Mesenchymal stem cell (in vitro differentiated cells and primary cell): ENCODE results near the gene PHF2.

Experiments
- DNase-seq: peaks from one replicate; pipeline ENCODE4 v3.0.0-alpha.2; 2013
- H2AFZ ChIP-seq: one replicate; pipeline ENCODE4 v1.6.1; 2013; ENCODE audit warnings: low read depth, mild to moderate bottlenecking, control low read depth, inconsistent platforms, low read length, moderate library complexity
- H2AK5ac ChIP-seq: 2 replicates; pipeline ENCODE4 v1.6.1; 2013; ENCODE audit warnings: low read length, moderate library complexity, mild to moderate bottlenecking, inconsistent platforms; ENCODE audit not compliant: severe bottlenecking
- H2BK120ac ChIP-seq: one replicate; pipeline ENCODE4 v1.6.1; 2013; ENCODE audit warnings: low read depth, mild to moderate bottlenecking, inconsistent platforms, low read length, moderate library complexity
- H2BK12ac ChIP-seq, 2 experiments: one replicate each; pipeline ENCODE4 v1.6.1; 2013; ENCODE audit warnings: inconsistent platforms in 2 of 2, low read length in 2 of 2, mild to moderate bottlenecking in 2 of 2, moderate library complexity in 2 of 2, control low read depth in 1 of 2
- H2BK15ac ChIP-seq: one replicate; pipeline ENCODE4 v1.6.1; 2013; ENCODE audit warnings: mild to moderate bottlenecking, low read depth, inconsistent platforms; ENCODE audit not compliant: poor library complexity, severe bottlenecking
- H2BK5ac ChIP-seq: 2 replicates; pipeline ENCODE4 v1.6.1; 2013; ENCODE audit warnings: low read depth, mild to moderate bottlenecking, low read length, control low read depth, inconsistent platforms; ENCODE audit not compliant: poor library complexity, severe bottlenecking
- H3K14ac ChIP-seq, 2 experiments: one replicate each; pipeline ENCODE4 v1.6.1; 2013; ENCODE audit warnings: inconsistent platforms in 2 of 2, low read length in 2 of 2, control low read depth in 1 of 2, mild to moderate bottlenecking in 1 of 2, moderate library complexity in 1 of 2
- H3K18ac ChIP-seq, 2 experiments: one replicate each; pipeline ENCODE4 v1.6.1; 2013; ENCODE audit warnings: inconsistent platforms in 2 of 2, low read length in 2 of 2, control low read depth in 1 of 2, low read depth in 1 of 2, mild to moderate bottlenecking in 1 of 2
- H3K23ac ChIP-seq, 2 experiments: one replicate each; pipeline ENCODE4 v1.6.1; 2013; ENCODE audit warnings: inconsistent platforms in 2 of 2, low read length in 2 of 2, mild to moderate bottlenecking in 2 of 2, moderate library complexity in 2 of 2, control low read depth in 1 of 2
- H3K27ac ChIP-seq: 2 replicates; pipeline ENCODE4 v1.5.1; 2013; ENCODE audit warnings: mild to moderate bottlenecking, moderate library complexity, low read length, control low read depth, inconsistent platforms; ENCODE audit not compliant: poor library complexity, severe bottlenecking
- H3K27me3 ChIP-seq, 2 experiments: 2 replicates each; pipeline versions ENCODE4 v1.6.1 to v1.7.0; 2013; ENCODE audit warnings: low read length in 2 of 2, mild to moderate bottlenecking in 2 of 2, moderate library complexity in 2 of 2, control low read depth in 1 of 2, inconsistent platforms in 1 of 2; ENCODE audit not compliant: control insufficient read depth in 1 of 2, insufficient read depth in 1 of 2
- H3K36me3 ChIP-seq, 2 experiments: 2 replicates each; pipeline versions ENCODE4 v1.6.1 to v1.7.0; 2013; ENCODE audit warnings: low read length in 2 of 2, control low read depth in 1 of 2, inconsistent platforms in 1 of 2, low read depth in 1 of 2, mild to moderate bottlenecking in 1 of 2; ENCODE audit not compliant: insufficient read depth in 2 of 2, control insufficient read depth in 1 of 2
- H3K4ac ChIP-seq, 2 experiments: one replicate each; pipeline ENCODE4 v1.6.1; 2013; ENCODE audit warnings: inconsistent platforms in 2 of 2, low read length in 2 of 2, mild to moderate bottlenecking in 2 of 2, moderate library complexity in 2 of 2, control low read depth in 1 of 2, low read depth in 1 of 2
- H3K4me1 ChIP-seq: 2 replicates; pipeline ENCODE4 v1.6.1; 2013; ENCODE audit warnings: low read depth, low read length, control low read depth; ENCODE audit not compliant: control insufficient read depth, insufficient read depth
- H3K4me2 ChIP-seq: 2 replicates; pipeline ENCODE4 v1.6.1; 2013; ENCODE audit warnings: low read length, mild to moderate bottlenecking, inconsistent platforms; ENCODE audit not compliant: poor library complexity, severe bottlenecking
- H3K4me3 ChIP-seq, 2 experiments: 2 replicates each; pipeline versions ENCODE4 v1.5.1 to v1.7.0; 2013; ENCODE audit warnings: low read length in 2 of 2, mild to moderate bottlenecking in 2 of 2, control low read depth in 1 of 2, low read depth in 1 of 2; ENCODE audit not compliant: insufficient read depth in 1 of 2
- H3K79me1 ChIP-seq: replicated peaks from 2 replicates; pipeline ENCODE4 v1.6.1; 2013; ENCODE audit warnings: mild to moderate bottlenecking, control low read depth, low read length, inconsistent platforms; ENCODE audit not compliant: poor library complexity, severe bottlenecking
- H3K9ac ChIP-seq: 2 replicates; pipeline ENCODE4 v1.7.0; 2013; ENCODE audit warnings: mild to moderate bottlenecking, low read length, moderate library complexity
- H3K9me3 ChIP-seq: 2 replicates; pipeline ENCODE4 v1.7.0; 2013; ENCODE audit warnings: mild to moderate bottlenecking, low read length; ENCODE audit not compliant: control insufficient read depth
- H4K8ac ChIP-seq: one replicate; pipeline ENCODE4 v1.6.1; 2013; ENCODE audit warnings: inconsistent platforms, mild to moderate bottlenecking, low read length, moderate library complexity
- H4K91ac ChIP-seq: one replicate; pipeline ENCODE4 v1.6.1; 2013; ENCODE audit warnings: mild to moderate bottlenecking, low read length, inconsistent platforms
- WGBS: methylation state at CpG from one replicate; pipeline ENCODE4 v1.1.7; 2013; ENCODE audit warnings: mixed read lengths; 5-methylcytosine and 5-hydroxymethylcytosine counted together

PHF2 gene

DNA sequence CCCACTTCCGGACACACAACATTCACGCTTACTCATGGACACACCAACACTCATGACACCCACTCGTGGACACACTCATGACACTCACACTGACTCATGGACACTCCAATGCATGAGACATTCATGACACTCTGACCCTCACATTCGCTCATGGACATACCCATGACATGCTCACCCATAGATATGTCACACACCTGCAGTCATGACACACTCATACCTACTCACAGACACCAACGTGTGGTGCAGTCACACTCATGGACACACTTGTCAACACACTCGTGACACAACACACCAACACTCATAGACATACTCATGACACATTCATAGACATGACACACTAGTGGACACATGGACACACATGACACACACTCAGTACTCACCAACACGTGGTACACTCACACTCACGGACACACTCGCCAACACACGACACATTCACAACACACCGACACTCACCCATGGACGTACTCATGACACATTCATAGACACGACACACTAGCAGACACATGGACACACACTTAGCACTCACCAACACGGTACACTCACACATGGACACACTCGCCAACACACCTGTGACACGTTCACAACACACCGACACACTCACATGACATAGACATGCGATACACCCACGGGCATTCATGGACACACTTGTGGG, 73.4 kb downstream of the PHF2 start:
- Histone ChIP-seq H3K23ac (no peak overlapping the region), H2BK120ac (no peak overlapping the region), H3K18ac (no peak overlapping the region), H3K27ac (no peak overlapping the region), H4K8ac (no peak overlapping the region), H2AFZ (no peak overlapping the region), H3K4me3 (no peak overlapping the region), H3K9ac (no peak overlapping the region), H3K79me1 (peaks cover 3% of the 10 kb centered on the region), H3K27me3 (no peaks in the 10 kb centered on the region), H2BK5ac (no peak overlapping the region), H4K91ac (no peak overlapping the region), H3K4me2 (no peak overlapping the region), H3K4me1 (peaks cover 4% of the 10 kb centered on the region), H3K4ac (no peak overlapping the region), H2BK15ac (no peak overlapping the region), H3K36me3 (peaks cover 76 to 82% of the 10 kb centered on the region in 2 experiments), H2BK12ac (no peak overlapping the region), H3K9me3 (no peaks in the 10 kb centered on the region), H3K14ac (no peak overlapping the region), H2AK5ac (no peak overlapping the region)
- WGBS = 92% methylated on average over 19 of the region's 19 CpGs
- DNase-seq = no peak

DNA sequence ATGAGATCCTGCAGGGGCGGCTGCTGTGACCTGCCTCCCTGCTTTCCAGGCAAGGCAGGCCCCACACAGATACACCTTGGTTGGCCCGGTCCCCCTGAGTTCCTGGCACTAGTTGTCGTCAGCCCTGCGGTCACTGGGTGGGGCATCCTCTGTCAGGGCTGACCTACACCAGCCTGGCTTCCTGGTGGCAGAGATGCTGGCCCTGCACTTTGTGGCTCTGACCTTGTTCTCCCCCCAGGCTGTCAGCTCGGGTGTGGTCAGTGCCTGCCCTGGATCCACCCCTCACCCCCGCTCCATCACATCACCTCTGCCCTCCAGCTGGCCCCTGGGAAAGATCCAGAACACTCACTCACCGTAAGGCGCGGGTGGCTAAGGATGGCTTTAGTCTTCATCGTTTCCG, 74.1 kb downstream of the PHF2 start:
- H2AFZ ChIP-seq = no peak overlapping the region
- WGBS = 99% methylated on average over 11 of the region's 11 CpGs
- H3K27me3 ChIP-seq = no peaks in the 10 kb centered on the region
- H3K27ac ChIP-seq = no peak overlapping the region
- no peak overlapping the region for H3K4me2 ChIP-seq
- H2BK120ac ChIP-seq = no peak overlapping the region
- peaks cover 76 to 79% of the 10 kb centered on the region in 2 experiments for H3K36me3 ChIP-seq
- no peak overlapping the region for H3K18ac ChIP-seq
- no peak overlapping the region for H2BK15ac ChIP-seq
- H3K23ac ChIP-seq = no peak overlapping the region
- no peak overlapping the region for H3K14ac ChIP-seq
- no peak overlapping the region for H3K9ac ChIP-seq
- no peak overlapping the region for H2BK12ac ChIP-seq
- no peaks in the 10 kb centered on the region for H3K9me3 ChIP-seq
- H4K8ac ChIP-seq = no peak overlapping the region
- H2BK5ac ChIP-seq = no peak overlapping the region
- no peak for DNase-seq
- H3K79me1 ChIP-seq = peaks cover 3% of the 10 kb centered on the region
- H2AK5ac ChIP-seq = no peak overlapping the region
- H3K4me1 ChIP-seq = peaks cover 4% of the 10 kb centered on the region
- H4K91ac ChIP-seq = no peak overlapping the region
- H3K4ac ChIP-seq = no peak overlapping the region
- no peak overlapping the region for H3K4me3 ChIP-seq

DNA sequence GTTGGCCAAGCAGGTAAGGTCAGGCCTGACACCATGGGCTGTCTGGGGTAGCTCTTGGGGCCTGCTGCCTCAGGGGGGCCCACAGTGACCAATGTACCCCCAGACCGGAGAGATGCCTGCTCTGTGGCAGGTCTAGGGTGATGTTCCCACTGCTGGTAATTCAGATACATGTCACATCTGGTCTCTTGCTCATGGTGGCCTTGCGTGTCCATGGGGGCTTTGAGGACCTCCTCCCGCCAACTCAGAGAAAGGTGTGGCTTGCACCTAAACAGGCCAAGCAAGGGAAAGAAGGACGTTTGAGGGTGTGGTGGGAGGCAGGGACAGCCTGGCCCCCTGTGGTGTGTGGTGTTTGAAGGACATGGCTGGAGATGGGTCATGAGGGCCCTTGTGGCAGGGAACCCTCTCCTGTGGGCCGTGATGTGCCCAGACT, 75.2 kb downstream of the PHF2 start:
- Histone ChIP-seq H3K23ac (no peak overlapping the region), H4K8ac (no peak overlapping the region), H3K4me1 (peaks cover 1% of the 10 kb centered on the region), H2BK5ac (no peak overlapping the region), H4K91ac (no peak overlapping the region), H3K18ac (no peak overlapping the region), H2AK5ac (no peak overlapping the region), H3K36me3 (peaks cover 68 to 79% of the 10 kb centered on the region in 2 experiments), H3K9me3 (no peaks in the 10 kb centered on the region), H3K4me2 (no peak overlapping the region), H3K9ac (no peak overlapping the region), H2BK12ac (no peak overlapping the region), H2AFZ (no peak overlapping the region), H3K4me3 (no peak overlapping the region), H2BK120ac (no peak overlapping the region), H3K79me1 (peaks cover 3% of the 10 kb centered on the region), H3K27me3 (no peaks in the 10 kb centered on the region), H3K27ac (no peak overlapping the region), H3K4ac (no peak overlapping the region), H2BK15ac (no peak overlapping the region), H3K14ac (no peak overlapping the region)
- DNase-seq = no peak
- 97% methylated on average over 5 of the region's 5 CpGs for WGBS

DNA sequence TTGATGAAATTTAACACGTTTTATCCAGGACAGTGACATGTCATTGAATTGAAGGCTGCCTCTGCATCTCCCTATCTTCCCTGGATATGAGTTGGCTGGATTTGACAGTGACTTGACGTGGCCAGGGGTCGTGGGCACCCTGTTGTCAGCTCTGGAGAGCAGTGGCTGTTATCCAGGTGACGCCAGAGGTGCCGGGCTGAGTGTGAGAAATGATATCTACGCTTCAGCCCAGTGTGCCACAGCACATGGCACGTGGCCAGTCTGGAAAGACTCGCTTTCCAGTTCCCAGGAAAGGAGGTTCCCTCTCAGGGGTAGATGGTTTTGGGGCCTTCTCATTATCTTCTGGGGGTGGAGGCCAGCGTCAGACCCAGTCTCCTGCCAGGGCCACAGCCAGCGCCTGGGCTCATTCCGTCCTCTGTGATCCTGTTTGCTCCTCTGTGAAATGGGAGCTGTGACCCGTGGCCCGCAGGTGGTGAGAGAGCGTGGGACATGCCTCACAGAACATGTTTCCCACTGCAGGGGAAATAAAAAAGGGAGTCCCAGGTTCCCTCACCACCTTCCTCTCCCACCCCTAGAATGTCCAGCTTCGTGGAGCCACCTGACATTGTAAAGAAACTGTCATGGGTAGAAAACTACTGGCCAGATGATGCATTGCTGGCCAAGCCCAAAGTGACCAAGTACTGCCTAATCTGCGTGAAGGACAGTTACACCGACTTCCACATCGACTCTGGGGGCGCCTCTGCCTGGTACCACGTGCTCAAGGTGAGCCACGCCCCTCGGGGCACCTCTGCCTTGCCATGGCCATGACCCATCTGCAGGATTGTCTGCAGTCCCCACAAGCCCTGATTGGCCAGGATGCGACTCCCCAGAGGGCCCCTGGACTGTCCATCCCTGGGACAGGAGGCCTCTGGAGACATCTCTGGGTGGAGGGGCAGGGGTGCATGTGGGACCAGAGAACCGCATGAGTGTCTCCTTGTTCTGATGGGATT, 76.5 kb downstream of the PHF2 start:
- Histone ChIP-seq H3K4me2 (no peak overlapping the region), H3K4me1 (no peaks in the 10 kb centered on the region), H3K27me3 (no peaks in the 10 kb centered on the region), H2BK15ac (no peak overlapping the region), H3K79me1 (peaks cover 5% of the 10 kb centered on the region), H3K14ac (no peak overlapping the region), H3K4ac (no peak overlapping the region), H2BK12ac (no peak overlapping the region), H2BK120ac (no peak overlapping the region), H3K18ac (no peak overlapping the region), H3K23ac (no peak overlapping the region), H2AFZ (no peak overlapping the region), H3K36me3 (peaks cover 68 to 86% of the 10 kb centered on the region in 2 experiments), H3K9ac (no peak overlapping the region), H2BK5ac (no peak overlapping the region), H3K4me3 (no peak overlapping the region), H3K27ac (no peak overlapping the region), H2AK5ac (no peak overlapping the region), H4K8ac (no peak overlapping the region), H4K91ac (no peak overlapping the region), H3K9me3 (no peaks in the 10 kb centered on the region)
- no peak for DNase-seq
- 93% methylated on average over 20 of the region's 24 CpGs for WGBS
